Esophagus muscularis mucosa (tissue), 3 donors: Measurements from ENCODE around the gene SLC38A7.

ENCODE experiments used
- CTCF ChIP-seq, 3 experiments: fragments of 200-600 bp in 2 of 3; fragments of 450-650 bp in 1 of 3; sonication (generic) in 2 of 3; IDR thresholded peaks; one replicate each; pipeline ENCODE4 v1.5.1; 2017 to 2019; ENCODE audit warnings: antibody characterized with exemption in 3 of 3, mild to moderate bottlenecking in 2 of 3, moderate library complexity in 1 of 3
- EP300 ChIP-seq: sonication (generic); formaldehyde crosslinking; IDR thresholded peaks from one replicate; pipeline ENCODE4 v1.6.1; 2017; ENCODE audit warnings: antibody characterized with exemption

DNA sequence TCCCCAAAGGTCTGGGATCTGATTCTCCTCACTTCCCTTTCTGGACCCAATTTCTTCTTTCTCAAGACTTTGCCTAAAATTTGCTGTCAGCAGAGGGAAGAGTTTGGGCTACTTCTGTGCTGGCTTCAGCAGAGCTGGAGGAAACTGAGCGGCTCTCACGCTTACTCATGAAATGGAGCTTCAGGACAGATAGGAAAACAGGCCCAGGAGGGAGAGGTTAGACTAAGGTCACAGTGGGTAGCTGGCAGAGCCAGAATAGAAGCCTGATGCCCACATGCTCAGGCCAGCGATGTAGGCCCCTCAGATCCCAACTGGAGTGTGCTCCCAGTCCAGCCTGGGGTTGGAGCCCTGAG is 593 bp downstream of the SLC38A7 start:
- TF ChIP-seq CTCF (IDR thresholded peaks at IDR 0.05) (no peak), EP300 (no peak)
